GM18505 (cell line): ENCODE measurements around the gene ACTN1.

Experiments used
- ATAC-seq: cut with Tn5 transposase; IDR thresholded peaks from one replicate; pipeline ENCODE4 v1.9.1; 2021; ENCODE audit not compliant: unreplicated experiment
- POLR2A ChIP-seq: IDR thresholded peaks from 4 replicates; pipeline ENCODE4 v1.6.1; 2011; ENCODE audit warnings: borderline replicate concordance; ENCODE audit not compliant: insufficient read depth, insufficient read length; ENCODE audit errors: extremely low read depth

Gene ACTN1

DNA sequence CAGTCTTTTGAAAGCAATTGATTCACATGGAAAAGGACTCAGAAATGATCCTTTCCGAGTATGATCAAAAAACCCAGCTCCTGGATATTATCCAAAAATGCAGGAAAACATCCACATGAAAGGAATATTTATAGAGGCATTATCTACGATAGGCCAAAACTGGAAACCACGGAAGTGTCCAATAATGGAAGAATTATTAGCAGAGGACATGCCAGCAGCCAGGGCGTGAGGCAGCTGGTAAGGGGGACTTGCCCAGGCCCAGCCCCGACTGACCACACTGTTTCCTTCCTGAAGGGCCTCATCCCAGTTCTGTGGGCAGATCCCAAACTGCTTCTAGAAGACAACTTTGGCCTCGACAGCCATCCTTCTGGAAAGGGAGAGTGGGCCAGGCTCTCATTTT lies 20.5 kb downstream of the ACTN1 start:
- ATAC-seq: no peak

GRCh38 chr14:68957775-68958174 lies 21.3 kb downstream of the ACTN1 start:
- TF ChIP-seq POLR2A: no peak

More for the DNA sequence above, 20.5 kb downstream of the ACTN1 start:
- TF ChIP-seq POLR2A: no peak

GRCh38 chr14:68956724-68957123 lies 22.4 kb downstream of the ACTN1 start:
- ATAC-seq: no peak
- TF ChIP-seq POLR2A: no peak

More at GRCh38 chr14:68957775-68958174, 21.3 kb downstream of the ACTN1 start:
- ATAC-seq: no peak

- no peak for ATAC-seq
- TF ChIP-seq POLR2A: no peak
These were observed 23.3 kb downstream of the ACTN1 start for GRCh38 chr14:68955851-68956179.

DNA sequence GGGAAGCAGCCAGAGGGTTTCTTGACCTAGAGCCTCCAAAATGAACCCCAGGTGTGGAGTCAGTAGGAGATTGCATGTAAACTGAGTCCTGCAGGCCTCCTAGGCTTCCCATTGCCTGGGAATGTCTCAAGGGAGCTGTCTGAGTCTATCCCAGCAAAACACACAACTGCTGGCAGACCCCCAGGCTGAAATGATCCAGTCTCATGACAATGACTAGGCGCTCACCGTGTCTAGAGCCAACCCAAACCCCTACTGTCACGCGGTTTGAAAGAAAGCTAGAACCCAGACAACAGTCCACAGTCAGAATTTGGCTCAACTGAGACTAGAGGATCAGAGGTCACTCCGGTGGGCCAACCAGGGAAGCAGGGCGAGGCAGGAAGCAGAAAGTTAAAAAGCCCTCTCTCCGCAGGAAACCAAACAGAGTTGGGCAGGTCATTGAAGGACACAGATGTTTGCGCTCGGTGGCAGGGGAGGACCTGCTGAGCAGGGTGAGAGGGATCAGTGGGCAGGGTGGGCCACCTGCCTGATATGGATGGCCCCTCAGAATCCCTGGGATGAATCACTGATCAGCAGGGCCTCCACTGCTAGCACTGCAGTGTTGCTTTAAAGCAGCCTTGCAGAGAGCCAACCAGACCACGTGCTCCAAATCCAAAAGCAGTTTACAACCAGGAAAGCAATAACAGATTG lies 23.8 kb downstream of the ACTN1 start:
- no peak for TF ChIP-seq POLR2A
- ATAC-seq: no peak

DNA sequence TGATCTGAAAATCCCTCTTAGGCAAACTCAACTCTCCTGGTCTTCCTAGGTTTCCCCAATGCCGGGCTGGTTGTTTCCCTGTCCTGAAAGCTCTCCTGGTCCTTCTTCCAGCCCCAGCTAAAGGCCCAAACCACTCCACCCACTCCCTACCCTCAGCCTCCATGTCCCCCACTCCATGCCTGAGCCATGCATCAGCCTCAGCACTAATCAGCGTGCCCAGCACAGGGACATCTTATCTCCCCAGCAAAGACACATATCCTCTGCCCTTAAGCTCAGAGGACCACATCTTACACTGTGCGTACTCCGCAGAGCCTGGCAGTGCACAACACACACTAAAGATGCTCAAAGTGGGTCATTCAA lies 25.9 kb downstream of the ACTN1 start:
- no peak for ATAC-seq
- TF ChIP-seq POLR2A: no peak

GRCh38 chr14:68952531-68953195 lies 26.4 kb downstream of the ACTN1 start:
- no peak for TF ChIP-seq POLR2A
- ATAC-seq: no peak

GRCh38 chr14:68951800-68952530 lies 27.1 kb downstream of the ACTN1 start:
- ATAC-seq: no peak

GRCh38 chr14:68951035-68951797 lies 27.9 kb downstream of the ACTN1 start:
- TF ChIP-seq POLR2A: no peak
- ATAC-seq: no peak

More at GRCh38 chr14:68951800-68952530, 27.1 kb downstream of the ACTN1 start:
- no peak for TF ChIP-seq POLR2A

- ATAC-seq: no peak
- no peak for TF ChIP-seq POLR2A
These were observed 29.0 kb downstream of the ACTN1 start for GRCh38 chr14:68950111-68950510.

DNA sequence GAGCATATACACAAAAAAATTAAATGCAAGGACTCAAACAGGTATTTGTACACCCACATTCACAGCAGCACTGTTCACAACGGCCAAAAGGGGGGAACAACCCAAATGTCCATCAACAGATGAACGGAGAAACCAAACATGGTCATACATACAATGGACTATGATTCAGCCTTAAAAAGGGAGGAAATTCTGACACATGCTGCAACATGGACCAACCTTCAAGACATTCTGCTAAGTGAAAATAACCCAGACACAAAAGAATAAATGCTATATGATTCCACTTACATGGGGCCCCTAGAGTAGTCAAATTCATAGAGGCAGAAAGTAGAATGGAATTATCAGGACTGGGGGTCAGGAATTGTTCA lies 29.5 kb downstream of the ACTN1 start:
- no peak for ATAC-seq
- no peak for TF ChIP-seq POLR2A

DNA sequence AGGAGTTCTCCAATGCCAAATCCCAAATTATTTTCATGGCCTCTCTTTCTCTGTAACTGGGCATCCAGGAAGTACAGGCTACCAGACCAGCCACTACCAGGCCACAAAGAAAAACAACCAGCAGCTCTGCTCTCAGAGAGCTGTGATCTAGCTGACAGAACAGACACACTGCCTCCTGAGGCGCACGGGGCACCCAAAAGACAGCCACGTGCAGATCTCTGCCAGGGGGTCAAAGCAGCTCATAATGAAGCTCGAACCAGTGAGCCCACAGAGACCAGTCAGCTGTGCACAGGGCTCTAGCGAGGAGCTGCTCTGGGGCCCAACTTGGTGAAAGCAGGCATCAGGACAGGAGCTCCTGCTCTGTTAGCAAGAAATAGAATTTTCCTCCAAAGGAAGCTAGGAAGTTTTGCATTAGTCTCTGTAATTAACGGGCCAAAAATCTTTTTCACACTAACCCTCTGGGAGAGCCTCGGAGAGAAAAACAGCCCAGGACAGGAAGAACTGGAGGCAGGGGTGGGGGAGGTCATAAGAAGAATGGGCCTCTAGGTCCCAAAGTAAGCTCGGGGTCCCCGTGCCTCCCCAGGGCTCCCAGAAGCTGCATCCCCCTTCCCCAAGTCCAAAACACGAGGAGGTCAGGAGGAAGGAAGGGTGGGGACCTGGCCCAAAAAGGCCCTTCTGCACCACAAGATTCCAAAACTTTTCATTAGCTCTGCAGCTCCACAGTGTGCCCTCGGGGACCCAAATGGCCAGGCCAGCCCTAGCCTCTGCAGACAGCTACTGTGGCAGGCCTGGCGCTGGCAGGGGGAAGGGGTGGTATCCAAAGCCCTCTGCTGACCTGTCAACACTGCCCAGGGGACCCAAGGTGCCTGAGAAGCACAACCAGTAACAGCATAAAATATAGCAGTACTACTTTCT lies 30.2 kb downstream of the ACTN1 start:
- no peak for TF ChIP-seq POLR2A
- no peak for ATAC-seq
